ENCODE results near the gene GSS.

DNA sequence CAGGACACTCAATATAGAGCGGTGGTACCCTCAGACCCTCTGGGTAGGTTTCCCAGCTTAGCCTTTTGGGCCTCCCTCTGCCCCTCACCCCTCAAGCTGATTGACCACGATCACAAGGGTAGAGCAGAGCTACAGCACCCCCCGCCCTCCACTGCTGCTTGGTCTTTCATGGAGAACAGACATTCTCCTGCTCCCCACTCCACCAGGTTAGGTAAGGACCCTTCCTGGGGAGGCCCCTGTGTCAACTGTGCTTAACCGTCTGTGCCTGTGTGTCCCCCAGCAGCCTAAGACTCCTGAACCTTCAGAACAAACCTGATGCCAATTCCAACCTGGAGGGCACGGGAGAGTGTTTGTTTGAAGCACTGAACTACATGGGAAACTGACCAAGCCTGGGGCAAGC, 11.8 kb upstream of the GSS start:
- no peak for TF ChIP-seq POLR2A (IDR thresholded peaks at IDR 0.05)
- TF ChIP-seq POLR2AphosphoS5 (IDR thresholded peaks at IDR 0.05) = no peak
- no peak for TF ChIP-seq EP300 (IDR thresholded peaks at IDR 0.05)

Data from upper lobe of left lung (tissue), 4 donors.